Activated CD4-positive, alpha-beta T cell treated with anti-CD3 and anti-CD28 coated beads for 36 hours (primary cell): ENCODE data around the gene STK11. TPM values are rescaled to one million over a fixed set of nuclear protein-coding genes. Genes with fewer than 3 reads are reported as not detected.

ENCODE experiments used
- ATAC-seq: fragments of 200-7000 bp; cut with Tn5 transposase; one replicate; pipeline ENCODE4 v1.10.0; 2021; ENCODE audit warnings: mild to moderate bottlenecking, moderate library complexity
- CTCF ChIA-PET: fragments of 350-600 bp; sonication (Branson Sonifier 250); formaldehyde crosslinking; loops from one replicate; lab custom pipeline; 2021; ENCODE audit warnings: antibody characterized with exemption; lab: Charles Lee
- POLR2A ChIA-PET: fragments of 350-600 bp; sonication (Branson Sonifier 250); formaldehyde crosslinking; loops from one replicate; lab custom pipeline; 2021; ENCODE audit warnings: antibody characterized with exemption, inconsistent platforms; lab: Charles Lee
- DNase-seq: peaks from one replicate; pipeline ENCODE4 v3.0.0-alpha.2; 2020
- H3K27ac Mint-ChIP-seq: one replicate; pipeline ENCODE4 v1.8.0; 2021; ENCODE audit warnings: mixed read lengths
- H3K27me3 Mint-ChIP-seq: one replicate; pipeline ENCODE4 v1.8.0; 2021; ENCODE audit warnings: mixed read lengths
- H3K36me3 Mint-ChIP-seq: one replicate; pipeline ENCODE4 v1.8.0; 2021; ENCODE audit warnings: low read depth, mixed read lengths
- H3K4me1 Mint-ChIP-seq: one replicate; pipeline ENCODE4 v1.8.0; 2021; ENCODE audit warnings: mixed read lengths
- H3K4me3 Mint-ChIP-seq: one replicate; pipeline ENCODE4 v1.8.0; 2021; ENCODE audit warnings: mild to moderate bottlenecking, moderate library complexity, mixed read lengths
- H3K9me3 Mint-ChIP-seq: one replicate; pipeline ENCODE4 v1.8.0; 2021; ENCODE audit warnings: low read depth, mixed read lengths
- intact Hi-C, 2 experiments: fragments of 100-400 bp; cut with DNase I in 1 of 2; cut with micrococcal nuclease in 1 of 2; formaldehyde crosslinking; loops; one replicate each; pipeline versions ENCODE4 v1.14.2 to v1.15.1; 2022 to 2024; cut with DNase I, micrococcal nuclease
- total RNA-seq, 2 experiments: library from RNA; stranded (reverse); gene quantifications; one replicate each; pipeline ENCODE4 v1.2.3, GENCODE V29; 2021

Gene STK11
- total RNA-seq, 2 experiments from 2014 or later = 49.2 to 61.5 TPM

- POLR2A ChIA-PET = no interaction called here
- H3K27ac Mint-ChIP-seq = no peak overlapping the region
- DNase-seq (no peak), ATAC-seq (no peak)
- peaks cover 22% of the 10 kb centered on the region for H3K4me1 Mint-ChIP-seq
- H3K36me3 Mint-ChIP-seq = no peaks in the 10 kb centered on the region
- intact Hi-C loops = no loop called here
- H3K4me3 Mint-ChIP-seq = peak overlapping the region; percentile 33
- CTCF ChIA-PET = no interaction called here
- no peaks in the 10 kb centered on the region for H3K9me3 Mint-ChIP-seq
- peaks cover 6% of the 10 kb centered on the region for H3K27me3 Mint-ChIP-seq
Measured at GRCh38 chr19:1237027-1237659, 31.6 kb downstream of the STK11 start.

DNA sequence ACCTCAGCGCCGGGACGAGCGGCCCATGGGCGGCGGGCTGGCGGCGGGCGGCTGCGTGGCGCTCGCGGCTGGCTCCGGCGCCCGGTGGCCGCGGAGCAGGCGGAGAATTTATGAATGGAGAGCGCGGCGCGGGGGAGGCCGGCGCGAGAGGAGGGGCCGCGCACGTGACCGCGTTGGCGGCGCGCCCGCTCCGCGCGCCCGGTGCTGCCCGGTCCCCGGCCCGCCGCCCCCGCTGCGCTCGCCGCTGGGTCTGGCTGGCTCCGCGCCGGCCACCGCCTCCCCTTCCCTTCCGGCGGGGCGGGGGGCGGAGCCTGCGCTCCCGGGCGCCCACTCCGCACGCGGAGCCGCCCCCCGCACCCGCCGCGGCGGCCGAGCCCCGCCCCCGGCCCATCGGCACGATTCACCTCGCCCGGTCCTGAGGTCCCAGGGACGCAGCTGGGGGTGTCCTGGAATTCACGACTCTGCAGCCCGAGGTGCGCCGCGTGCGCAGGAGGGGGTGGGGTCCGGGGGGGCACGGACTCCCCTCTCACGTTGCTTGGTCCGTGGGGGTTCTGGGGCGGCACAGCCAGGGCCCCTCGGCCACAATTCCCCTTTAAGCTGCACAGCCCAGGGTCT is 32.3 kb downstream of the STK11 start, which contains the start of gene CBARP:
Gene CBARP (minus strand): TSS at position 252 of the 615 bp plus-strand sequence. CDS start 1,905 bp downstream, outside the sequence.
- H3K4me3 Mint-ChIP-seq = peak within 1 kb of the TSS; percentile 54
- ATAC-seq (no peak), DNase-seq (peak; percentile 51)
- no peak within 1 kb of the TSS for H3K27ac Mint-ChIP-seq
- intact Hi-C loops = no loop called here
- no peaks in the 10 kb centered on the region for H3K36me3 Mint-ChIP-seq
- POLR2A ChIA-PET = interaction anchor here (1.0 kb wide), 1 partner anchor 216 kb away, joined by 4 read pairs; no protein-coding TSS in a partner anchor
- peaks cover 6% of the 10 kb centered on the region for H3K27me3 Mint-ChIP-seq
- CTCF ChIA-PET = interaction anchor here (0.5 to 1.1 kb wide), 2 partner anchors 44 to 254 kb away, joined by 3 to 6 read pairs; partner anchors contain the start of gene WDR18
- peaks cover 27% of the 10 kb centered on the region for H3K4me1 Mint-ChIP-seq
- no peaks in the 10 kb centered on the region for H3K9me3 Mint-ChIP-seq

DNA sequence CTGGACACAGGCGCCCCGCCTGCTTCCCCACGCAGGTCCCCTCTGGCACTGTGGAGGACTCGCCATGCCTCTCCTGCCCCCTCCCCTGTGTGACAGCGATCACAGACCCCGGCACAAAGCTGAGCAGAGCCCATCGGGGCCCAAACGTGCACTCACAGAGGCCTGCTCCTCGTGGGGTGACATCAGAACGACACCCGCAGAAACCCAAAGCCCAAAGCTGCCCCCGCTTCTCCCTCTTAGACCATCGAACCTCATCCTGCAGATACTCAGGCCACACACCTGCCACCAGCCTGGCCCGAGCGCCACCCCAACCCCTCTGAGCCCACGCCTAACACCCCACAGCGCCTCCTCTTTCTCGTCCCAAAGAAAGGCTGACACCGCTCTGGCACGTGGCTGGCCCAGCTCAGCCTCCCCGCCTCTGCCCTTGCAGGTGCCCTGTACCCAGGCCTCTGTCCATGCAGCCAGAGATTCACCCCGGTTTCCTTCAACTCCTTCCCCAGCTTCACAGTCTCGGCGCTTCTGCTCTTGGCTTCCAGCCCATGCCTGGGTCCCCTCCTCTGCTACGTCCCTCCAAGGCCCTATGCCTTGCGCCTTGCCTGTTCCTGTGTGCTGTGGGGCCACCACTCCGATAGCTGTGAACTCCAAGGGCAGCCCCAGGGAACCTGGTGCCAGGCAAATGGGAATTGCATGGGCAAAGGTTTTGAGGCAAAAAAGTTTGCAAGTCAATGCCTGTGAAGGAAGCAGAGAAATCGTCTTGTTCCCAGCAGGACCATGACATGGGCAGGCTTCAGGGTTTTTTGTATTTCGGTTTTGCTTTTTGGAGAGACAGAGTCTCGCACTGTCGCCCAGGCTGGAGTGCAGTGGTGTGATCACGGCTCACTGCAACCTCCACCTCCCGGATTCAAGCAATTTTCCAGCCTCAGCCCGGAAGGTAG is 33.1 kb downstream of the STK11 start:
- ATAC-seq = no peak
- POLR2A ChIA-PET = interaction anchor here (0.5 to 1.0 kb wide), 2 partner anchors 30 to 217 kb away, joined by 4 read pairs; partner anchors contain the start of gene CIRBP
- CTCF ChIA-PET = interaction anchor here (0.5 to 1.1 kb wide), 2 partner anchors 45 to 254 kb away, joined by 3 to 6 read pairs; partner anchors contain the start of gene WDR18
- Mint-ChIP-seq H3K36me3 (no peaks in the 10 kb centered on the region), H3K27ac (no peak overlapping the region), H3K4me1 (peaks cover 33% of the 10 kb centered on the region), H3K4me3 (peak overlapping the region; percentile 54), H3K27me3 (peaks cover 6% of the 10 kb centered on the region), H3K9me3 (no peaks in the 10 kb centered on the region)
- intact Hi-C loops = no loop called here
- DNase-seq = no peak

DNA sequence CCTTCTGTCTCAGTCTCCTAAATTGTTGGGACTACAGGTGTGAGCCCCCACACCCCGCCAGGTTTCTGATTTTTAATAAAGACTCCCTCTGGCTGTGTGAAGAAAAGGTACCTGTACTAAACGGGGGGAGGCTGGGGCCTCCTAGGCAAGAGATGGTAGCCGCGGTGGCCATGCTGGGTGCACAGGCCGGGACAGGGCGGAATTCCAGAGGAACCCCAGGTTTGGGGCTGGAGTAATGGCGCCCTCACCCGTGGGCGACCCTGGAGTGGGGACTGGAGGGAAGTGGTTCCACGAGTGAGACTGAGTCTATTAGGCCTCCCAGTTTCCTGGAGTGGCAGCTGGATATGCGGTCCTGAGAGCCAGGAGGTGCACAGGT is 33.8 kb downstream of the STK11 start:
- ATAC-seq (no peak), DNase-seq (no peak)
- CTCF ChIA-PET = interaction anchor here (0.7 to 2.4 kb wide), 3 partner anchors 17 to 592 kb away, joined by 3 to 9 read pairs (median 3); no protein-coding TSS in a partner anchor
- H3K27me3 Mint-ChIP-seq = peaks cover 6% of the 10 kb centered on the region
- no peak overlapping the region for H3K4me3 Mint-ChIP-seq
- H3K36me3 Mint-ChIP-seq = no peaks in the 10 kb centered on the region
- H3K4me1 Mint-ChIP-seq = peaks cover 34% of the 10 kb centered on the region
- no peak overlapping the region for H3K27ac Mint-ChIP-seq
- intact Hi-C loops = no loop called here
- POLR2A ChIA-PET = no interaction called here
- H3K9me3 Mint-ChIP-seq = no peaks in the 10 kb centered on the region

- intact Hi-C loops = loop anchor here (1.0 to 10.0 kb wide), 19 partner anchors 27 to 443 kb away; partner anchors contain the start of genes GPX4 (in 2 of the 2), ABCA7 (in 1 of the 2), ARHGAP45 (in 1 of the 2) and ARID3A (in 1 of the 2)
- peaks cover 6% of the 10 kb centered on the region for H3K27me3 Mint-ChIP-seq
- H3K36me3 Mint-ChIP-seq = no peaks in the 10 kb centered on the region
- H3K4me1 Mint-ChIP-seq = peaks cover 38% of the 10 kb centered on the region
- DNase-seq (peak; percentile 97), ATAC-seq (peak; percentile 57)
- H3K4me3 Mint-ChIP-seq = peak overlapping the region; percentile 83
- POLR2A ChIA-PET = interaction anchor here (0.9 to 2.2 kb wide), 2 partner anchors 29 to 158 kb away, joined by 3 to 10 read pairs; partner anchors contain the start of gene CIRBP
- H3K9me3 Mint-ChIP-seq = no peaks in the 10 kb centered on the region
- CTCF ChIA-PET = interaction anchor here (0.6 to 2.4 kb wide), 7 partner anchors 16 to 591 kb away, joined by 3 to 11 read pairs (median 3); partner anchors contain the start of gene CIRBP
- H3K27ac Mint-ChIP-seq = no peak overlapping the region
Measured at GRCh38 chr19:1239796-1240737, 34.5 kb downstream of the STK11 start.

GRCh38 chr19:1240925-1241324 is 35.3 kb downstream of the STK11 start:
- H3K4me1 Mint-ChIP-seq = peaks cover 38% of the 10 kb centered on the region
- no peaks in the 10 kb centered on the region for H3K9me3 Mint-ChIP-seq
- no peaks in the 10 kb centered on the region for H3K36me3 Mint-ChIP-seq
- intact Hi-C loops = loop anchor here (1.0 to 10.0 kb wide), 19 partner anchors 28 to 444 kb away; partner anchors contain the start of genes GPX4 (in 2 of the 2), RNU6-2 (in 2 of the 2), TMEM259 (in 2 of the 2) and ABCA7 (in 1 of the 2)
- ATAC-seq (no peak), DNase-seq (no peak)
- H3K27ac Mint-ChIP-seq = peak overlapping the region; percentile 47
- peaks cover 6% of the 10 kb centered on the region for H3K27me3 Mint-ChIP-seq
- ChIA-PET CTCF (interaction anchor here (0.6 to 2.4 kb wide), 8 partner anchors 15 to 138 kb away, joined by 3 to 11 read pairs (median 4); partner anchors contain the start of gene CIRBP), POLR2A (interaction anchor here (0.6 to 2.2 kb wide), 3 partner anchors 28 to 160 kb away, joined by 3 to 10 read pairs (median 6); partner anchors contain the start of gene CIRBP)
- H3K4me3 Mint-ChIP-seq = peak overlapping the region; percentile 83

DNA sequence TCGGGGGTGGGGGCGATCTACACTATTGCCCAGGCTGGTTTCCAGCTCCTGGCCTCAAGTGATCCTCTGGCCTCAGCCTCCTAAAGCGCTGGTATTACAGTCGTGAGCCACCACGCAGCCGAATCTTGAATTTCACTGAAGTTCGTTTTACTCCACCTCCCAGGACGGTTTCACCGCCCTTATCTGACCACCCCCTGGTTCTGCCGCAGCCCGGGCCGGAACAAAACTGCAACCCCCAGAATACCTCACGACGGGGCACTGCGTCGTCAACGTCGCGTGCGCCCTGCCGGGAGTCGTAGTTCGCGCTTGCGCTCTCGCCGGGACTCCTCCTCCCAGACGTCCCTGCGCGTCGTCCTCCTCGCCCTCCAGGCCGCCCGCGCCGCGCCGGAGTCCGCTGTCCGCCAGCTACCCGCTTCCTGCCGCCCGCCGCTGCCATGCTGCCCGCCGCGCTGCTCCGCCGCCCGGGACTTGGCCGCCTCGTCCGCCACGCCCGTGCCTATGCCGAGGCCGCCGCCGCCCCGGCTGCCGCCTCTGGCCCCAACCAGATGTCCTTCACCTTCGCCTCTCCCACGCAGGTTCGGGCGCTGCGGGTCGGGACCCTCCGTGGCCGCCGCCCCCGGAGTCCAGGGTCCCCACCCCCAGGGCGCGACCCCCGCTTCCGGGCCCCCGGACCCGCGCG is 36.0 kb downstream of the STK11 start, which contains the start of gene ATP5F1D:
Gene ATP5F1D (plus strand): TSS at position 335 of the 679 bp plus-strand sequence. CDS start 100 bp downstream, at position 435.
- peak; percentile 79 for ATAC-seq
- DNase-seq = peak; percentile 96
- intact Hi-C loops = loop anchor here (1.0 to 10.0 kb wide), 10 partner anchors 29 to 379 kb away; partner anchors contain the start of genes GPX4 (in 2 of the 2), ABCA7 (in 1 of the 2), ARHGAP45 (in 1 of the 2) and ARID3A (in 1 of the 2)
- ChIA-PET CTCF (interaction anchor here (1.3 to 2.4 kb wide), 5 partner anchors 20 to 138 kb away, joined by 3 to 11 read pairs (median 5); partner anchors contain the start of gene CIRBP), POLR2A (interaction anchor here (0.6 to 2.2 kb wide), 4 partner anchors 27 to 560 kb away, joined by 3 to 10 read pairs (median 4); partner anchors contain the start of gene CIRBP)
- H3K4me3 Mint-ChIP-seq = peak within 1 kb of the TSS; percentile 83
- peaks cover 38% of the 10 kb centered on the region for H3K4me1 Mint-ChIP-seq
- no peaks in the 10 kb centered on the region for H3K36me3 Mint-ChIP-seq
- H3K9me3 Mint-ChIP-seq = no peaks in the 10 kb centered on the region
- peak within 1 kb of the TSS; percentile 86 for H3K27ac Mint-ChIP-seq
- H3K27me3 Mint-ChIP-seq = peaks cover 6% of the 10 kb centered on the region

DNA sequence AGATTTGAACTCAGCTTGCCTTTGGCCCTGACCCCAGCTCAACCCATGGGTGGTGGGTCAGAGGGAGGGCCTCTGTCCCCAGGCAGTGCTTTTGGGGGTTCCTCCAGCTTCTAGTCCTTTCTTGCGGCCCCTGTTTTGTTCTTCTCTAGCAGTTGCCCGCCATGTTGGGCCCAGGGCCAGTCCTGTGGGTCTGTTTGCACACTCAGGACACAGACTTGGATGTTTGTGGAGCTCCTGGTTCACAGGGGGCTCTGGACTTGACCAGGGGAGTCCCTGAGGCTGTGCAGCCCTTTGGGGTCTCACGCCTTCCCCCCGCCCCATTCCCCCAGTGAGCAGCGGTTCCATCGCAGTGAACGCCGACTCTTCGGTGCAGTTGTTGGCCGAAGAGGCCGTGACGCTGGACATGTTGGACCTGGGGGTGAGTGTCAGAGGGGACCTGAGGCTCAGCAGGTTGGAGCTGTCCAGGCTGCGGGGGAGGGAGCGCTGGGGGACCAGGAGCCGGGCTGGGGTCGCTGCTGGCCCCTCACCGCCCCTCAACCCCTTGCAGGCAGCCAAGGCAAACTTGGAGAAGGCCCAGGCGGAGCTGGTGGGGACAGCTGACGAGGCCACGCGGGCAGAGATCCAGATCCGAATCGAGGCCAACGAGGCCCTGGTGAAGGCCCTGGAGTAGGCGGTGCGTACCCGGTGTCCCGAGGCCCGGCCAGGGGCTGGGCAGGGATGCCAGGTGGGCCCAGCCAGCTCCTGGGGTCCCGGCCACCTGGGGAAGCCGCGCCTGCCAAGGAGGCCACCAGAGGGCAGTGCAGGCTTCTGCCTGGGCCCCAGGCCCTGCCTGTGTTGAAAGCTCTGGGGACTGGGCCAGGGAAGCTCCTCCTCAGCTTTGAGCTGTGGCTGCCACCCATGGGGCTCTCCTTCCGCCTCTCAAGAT is 38.5 kb downstream of the STK11 start:
- intact Hi-C loops = loop anchor here (1.0 to 10.0 kb wide), 3 partner anchors 22 to 319 kb away; partner anchors contain the start of gene ARID3A (in 1 of the 2)
- peak overlapping the region; percentile 82 for H3K27ac Mint-ChIP-seq

More for the DNA sequence above, 38.5 kb downstream of the STK11 start:
- ChIA-PET POLR2A (interaction anchor here (0.8 to 4.2 kb wide), 8 partner anchors 9 to 165 kb away, joined by 3 to 59 read pairs (median 5); partner anchors contain the start of gene CIRBP), CTCF (interaction anchor here (0.6 to 5.3 kb wide), 42 partner anchors 9 to 733 kb away, joined by 3 to 163 read pairs (median 4); partner anchors contain the start of genes ABCA7, ARHGAP45, CIRBP and FAM174C)
- DNase-seq (peak; percentile 92), ATAC-seq (peak; percentile 45)
- H3K36me3 Mint-ChIP-seq = no peaks in the 10 kb centered on the region
- peak overlapping the region; percentile 83 for H3K4me3 Mint-ChIP-seq
- H3K9me3 Mint-ChIP-seq = no peaks in the 10 kb centered on the region
- no peaks in the 10 kb centered on the region for H3K27me3 Mint-ChIP-seq
- peaks cover 31% of the 10 kb centered on the region for H3K4me1 Mint-ChIP-seq
